ENCODE data around the gene FLCN.

FLCN gene

GRCh38 chr17:17214646-17215436 is 22.1 kb downstream of the FLCN start:
- DNase-seq (ENCODE audit: low read depth) = no peak
- H3K4me3 ChIP-seq (ENCODE audit: control insufficient read depth, low read depth, low read length) = no peak overlapping the region
- TF ChIP-seq CTCF (IDR thresholded peaks at IDR 0.05; ENCODE audit: control insufficient read depth, insufficient read depth, low read depth, low read length, missing control alignments) = no peak

- no peak for TF ChIP-seq CTCF (IDR thresholded peaks at IDR 0.05; ENCODE audit: control insufficient read depth, insufficient read depth, low read depth, low read length, missing control alignments)
- no peak overlapping the region for H3K4me3 ChIP-seq (ENCODE audit: control insufficient read depth, low read depth, low read length)
- DNase-seq (ENCODE audit: low read depth) = no peak
These were observed 23.2 kb downstream of the FLCN start for GRCh38 chr17:17213775-17214174.

GRCh38 chr17:17207998-17208397 is 29.0 kb downstream of the FLCN start:
- TF ChIP-seq CTCF (IDR thresholded peaks at IDR 0.05; ENCODE audit: control insufficient read depth, insufficient read depth, low read depth, low read length, missing control alignments) = no peak
- DNase-seq (ENCODE audit: low read depth) = no peak
- no peak overlapping the region for H3K4me3 ChIP-seq (ENCODE audit: control insufficient read depth, low read depth, low read length)

- DNase-seq (ENCODE audit: low read depth) = no peak
- TF ChIP-seq CTCF (IDR thresholded peaks at IDR 0.05; ENCODE audit: control insufficient read depth, insufficient read depth, low read depth, low read length, missing control alignments) = no peak
- H3K4me3 ChIP-seq (ENCODE audit: control insufficient read depth, low read depth, low read length) = no peak overlapping the region
These were observed 30.0 kb downstream of the FLCN start for GRCh38 chr17:17206913-17207335.

- peak within 1 kb of the TSS; percentile 56 for H3K4me3 ChIP-seq (ENCODE audit: control insufficient read depth, low read depth, low read length)
- DNase-seq (ENCODE audit: low read depth) = peak; percentile 16
- no peak for TF ChIP-seq CTCF (IDR thresholded peaks at IDR 0.05; ENCODE audit: control insufficient read depth, insufficient read depth, low read depth, low read length, missing control alignments)
These were observed 30.6 kb downstream of the FLCN start, which contains the start of gene PLD6 for GRCh38 chr17:17206124-17206912. Gene PLD6, minus strand, starts transcription at chr17:17206333. Its CDS starts 47 bp downstream, at chr17:17206286.

- no peak for TF ChIP-seq CTCF (IDR thresholded peaks at IDR 0.05; ENCODE audit: control insufficient read depth, insufficient read depth, low read depth, low read length, missing control alignments)
- no peak for DNase-seq (ENCODE audit: low read depth)
These were observed 31.4 kb downstream of the FLCN start for GRCh38 chr17:17205368-17206123.

More at GRCh38 chr17:17205368-17206123, 31.4 kb downstream of the FLCN start:
- H3K4me3 ChIP-seq (ENCODE audit: control insufficient read depth, low read depth, low read length) = peak overlapping the region; percentile 56
